B cell (primary cell): Measurements from ENCODE around the gene TMEM87B. TPM values are rescaled to one million over a fixed set of nuclear protein-coding genes. Genes with fewer than 3 reads are reported as not detected.

ENCODE experiments used
- ATAC-seq: fragments of 200-7000 bp; cut with Tn5 transposase; one replicate; pipeline ENCODE4 v1.10.0; 2021; ENCODE audit warnings: low read depth, mild to moderate bottlenecking, moderate number of reproducible peaks, moderate library complexity
- CTCF ChIA-PET: fragments of 350-600 bp; sonication (Branson Sonifier 250); formaldehyde crosslinking; loops from one replicate; lab custom pipeline; 2021; ENCODE audit warnings: antibody characterized with exemption, inconsistent platforms; lab: Charles Lee
- POLR2A ChIA-PET: fragments of 350-600 bp; sonication (Branson Sonifier 250); formaldehyde crosslinking; loops from one replicate; lab custom pipeline; 2021; ENCODE audit warnings: antibody characterized with exemption; lab: Charles Lee
- DNase-seq: peaks from one replicate; pipeline ENCODE4 v3.0.0; 2013
- H2AFZ ChIP-seq: 2 replicates; pipeline ENCODE4 v1.6.1; 2012; ENCODE audit warnings: mild to moderate bottlenecking, low read depth, low read length; ENCODE audit not compliant: insufficient read depth, poor library complexity, severe bottlenecking
- H3K27ac ChIP-seq, 2 donors: 1 replicate in 1 of 2; 2 replicates in 1 of 2; pipeline ENCODE4 v1.5.1; 2012 to 2013; ENCODE audit warnings: low read length in 2 of 2, mild to moderate bottlenecking in 2 of 2, moderate library complexity in 1 of 2
- H3K27me3 ChIP-seq, 4 experiments: fragments of 200-600 bp in 1 of 4; sonication (generic) in 1 of 4; replicated peaks in 1 of 4; 1 replicate in 2 of 4; 2 replicates in 2 of 4; pipeline versions ENCODE4 v1.6.1 to v1.7.0; 2013 to 2016; ENCODE audit warnings: low read length in 3 of 4, mild to moderate bottlenecking in 2 of 4, mixed read lengths in 1 of 4, moderate library complexity in 1 of 4; ENCODE audit not compliant: insufficient read depth in 4 of 4, control insufficient read depth in 3 of 4; ENCODE audit errors: control extremely low read depth in 1 of 4
- H3K36me3 ChIP-seq, 2 experiments: replicated peaks in 1 of 2; 1 replicate in 1 of 2; 2 replicates in 1 of 2; pipeline versions ENCODE4 v1.6.1 to v1.7.1; 2013; ENCODE audit warnings: low read length in 1 of 2; ENCODE audit not compliant: insufficient read depth in 2 of 2, control insufficient read depth in 1 of 2; ENCODE audit errors: control extremely low read depth in 1 of 2, extremely low read depth in 1 of 2
- H3K4me1 ChIP-seq, 2 donors: fragments of 200-600 bp in 1 of 2; sonication (generic) in 1 of 2; 1 replicate in 1 of 2; 2 replicates in 1 of 2; pipeline versions ENCODE4 v1.5.1 to v1.6.1; 2013 to 2017; ENCODE audit warnings: low read length in 2 of 2; ENCODE audit not compliant: control insufficient read depth in 2 of 2, insufficient read depth in 2 of 2
- H3K4me2 ChIP-seq: replicated peaks from 2 replicates; pipeline ENCODE3; 2012; ENCODE audit warnings: mild to moderate bottlenecking, low read depth, low read length; ENCODE audit not compliant: poor library complexity, severe bottlenecking
- H3K4me3 ChIP-seq, 5 experiments: fragments of 200-600 bp in 1 of 5; sonication (generic) in 1 of 5; 1 replicate in 3 of 5; 2 replicates in 2 of 5; pipeline versions ENCODE4 v1.5.1 to v1.7.0; 2011 to 2016; ENCODE audit warnings: low read length in 4 of 5, mild to moderate bottlenecking in 4 of 5, low read depth in 2 of 5, control low read depth in 1 of 5, moderate library complexity in 1 of 5; ENCODE audit not compliant: insufficient read depth in 1 of 5; ENCODE audit errors: control extremely low read depth in 1 of 5, extremely low read depth in 1 of 5
- H3K79me2 ChIP-seq: fragments of 200-600 bp; sonication (generic); one replicate; pipeline ENCODE4 v1.6.0; 2016; ENCODE audit warnings: low read length; ENCODE audit not compliant: control insufficient read depth, insufficient read depth
- H3K9ac ChIP-seq: fragments of 200-600 bp; sonication (generic); 2 replicates; pipeline ENCODE4 v1.6.1; 2017; ENCODE audit warnings: mild to moderate bottlenecking, low read length, moderate library complexity
- H3K9me3 ChIP-seq, 3 donors: one replicate each; pipeline versions ENCODE4 v1.6.1 to v1.7.1; 2013; ENCODE audit warnings: low read length in 2 of 3; ENCODE audit not compliant: control insufficient read depth in 2 of 3, insufficient read depth in 1 of 3; ENCODE audit errors: control extremely low read depth in 1 of 3
- H4K20me1 ChIP-seq: 2 replicates; pipeline ENCODE4 v1.6.0; 2012; ENCODE audit warnings: mild to moderate bottlenecking, low read length; ENCODE audit not compliant: insufficient read depth, control insufficient read depth, poor library complexity, severe bottlenecking
- H3K27ac Mint-ChIP-seq: one replicate; pipeline ENCODE4 v1.8.0; 2021; ENCODE audit warnings: mixed read lengths
- H3K27me3 Mint-ChIP-seq: one replicate; pipeline ENCODE4 v1.8.0; 2021; ENCODE audit warnings: mixed read lengths
- H3K4me1 Mint-ChIP-seq: one replicate; pipeline ENCODE4 v1.8.0; 2021; ENCODE audit warnings: mixed read lengths
- H3K4me3 Mint-ChIP-seq: one replicate; pipeline ENCODE4 v1.8.0; 2021; ENCODE audit warnings: mixed read lengths
- H3K9me3 Mint-ChIP-seq: one replicate; pipeline ENCODE4 v1.8.0; 2022; ENCODE audit warnings: mixed read lengths; ENCODE audit not compliant: insufficient read depth
- EZH2 ChIP-seq: IDR thresholded peaks from 2 replicates; pipeline ENCODE4 v1.6.1; 2012; ENCODE audit warnings: borderline replicate concordance, low read depth, mild to moderate bottlenecking, moderate library complexity, low read length; ENCODE audit not compliant: insufficient read depth, poor library complexity, severe bottlenecking
- WGBS: methylation state at CpG from one replicate; pipeline ENCODE4 v1.1.5; 2013; ENCODE audit warnings: missing lambda C conversion rate; ENCODE audit not compliant: insufficient coverage; 5-methylcytosine and 5-hydroxymethylcytosine counted together
- intact Hi-C: fragments of 100-400 bp; cut with micrococcal nuclease; formaldehyde crosslinking; loops from one replicate; pipeline ENCODE4 v1.10.0; 2022
- polyA plus RNA-seq: library from polyadenylated mRNA; depleted of rRNA; stranded (reverse); fragments of >200 nt; gene quantifications from 2 replicates; pipeline ENCODE4 v1.2.3, GENCODE V29; 2012
- total RNA-seq, 2 donors: library from RNA; stranded (reverse); fragments of 120-200 nt in 1 of 2; gene quantifications; 1 replicate in 1 of 2; 2 replicates in 1 of 2; pipeline versions ENCODE4 v1.2.3 to v1.2.4, GENCODE V29; 2013 to 2022
- TF ChIP-seq, protein P1 (sequence below): fragments of 200-600 bp; IDR thresholded peaks from one replicate; pipeline ENCODE4 v1.8.0; 2022; ENCODE audit warnings: antibody characterized with exemption, mild to moderate bottlenecking

TMEM87B gene
- total and polyA plus RNA-seq, 2 donors (not counting 1 experiment from before 2014, with no cell fraction given): 9.4 to 21.0 TPM

DNA sequence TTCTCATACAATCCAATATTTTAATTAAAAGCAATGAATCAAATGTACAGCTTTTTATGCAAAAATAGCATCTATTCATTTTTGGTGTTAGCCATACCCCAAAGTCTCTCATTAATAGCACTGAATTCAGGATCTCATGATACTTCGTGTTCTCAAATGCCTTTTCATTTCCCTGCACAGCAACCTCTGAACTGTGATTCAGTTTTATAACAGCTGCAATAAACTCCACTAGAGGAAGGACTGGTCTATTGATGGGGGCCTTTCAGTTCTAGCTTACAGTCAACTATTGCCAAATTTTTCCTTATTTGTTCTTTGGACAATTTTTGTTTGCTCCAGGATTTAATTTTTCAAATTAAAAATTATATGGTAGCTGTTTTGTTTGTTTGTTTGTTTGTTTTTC lies 4.8 kb upstream of the TMEM87B start:
- peaks cover 0 to 3% (median 0%) of the 10 kb centered on the region in 4 experiments for H3K27me3 ChIP-seq
- no CpG with 5 or more reads among the region's 1 CpG for WGBS
- Mint-ChIP-seq H3K4me3 (no peak overlapping the region), H3K27me3 (peaks cover 9% of the 10 kb centered on the region), H3K4me1 (peaks cover 10% of the 10 kb centered on the region), H3K27ac (no peak overlapping the region), H3K9me3 (peaks cover 3% of the 10 kb centered on the region)
- ATAC-seq (no peak), DNase-seq (no peak)
- H3K27ac ChIP-seq: no peak overlapping the region
- H3K4me1 ChIP-seq: peaks cover 7 to 9% of the 10 kb centered on the region in 2 donors
- H3K79me2 ChIP-seq: no peaks in the 10 kb centered on the region
- no peak overlapping the region for H3K4me3 ChIP-seq
- CTCF ChIA-PET: interaction anchor here (1.2 to 8.8 kb wide), 6 partner anchors 153 to 209 kb away, joined by 4 to 83 read pairs (median 8); partner anchors contain the start of gene ANAPC1
- H4K20me1 ChIP-seq: no peaks in the 10 kb centered on the region
- H2AFZ ChIP-seq: no peak overlapping the region
- POLR2A ChIA-PET: no interaction called here
- TF ChIP-seq, protein P1, sequence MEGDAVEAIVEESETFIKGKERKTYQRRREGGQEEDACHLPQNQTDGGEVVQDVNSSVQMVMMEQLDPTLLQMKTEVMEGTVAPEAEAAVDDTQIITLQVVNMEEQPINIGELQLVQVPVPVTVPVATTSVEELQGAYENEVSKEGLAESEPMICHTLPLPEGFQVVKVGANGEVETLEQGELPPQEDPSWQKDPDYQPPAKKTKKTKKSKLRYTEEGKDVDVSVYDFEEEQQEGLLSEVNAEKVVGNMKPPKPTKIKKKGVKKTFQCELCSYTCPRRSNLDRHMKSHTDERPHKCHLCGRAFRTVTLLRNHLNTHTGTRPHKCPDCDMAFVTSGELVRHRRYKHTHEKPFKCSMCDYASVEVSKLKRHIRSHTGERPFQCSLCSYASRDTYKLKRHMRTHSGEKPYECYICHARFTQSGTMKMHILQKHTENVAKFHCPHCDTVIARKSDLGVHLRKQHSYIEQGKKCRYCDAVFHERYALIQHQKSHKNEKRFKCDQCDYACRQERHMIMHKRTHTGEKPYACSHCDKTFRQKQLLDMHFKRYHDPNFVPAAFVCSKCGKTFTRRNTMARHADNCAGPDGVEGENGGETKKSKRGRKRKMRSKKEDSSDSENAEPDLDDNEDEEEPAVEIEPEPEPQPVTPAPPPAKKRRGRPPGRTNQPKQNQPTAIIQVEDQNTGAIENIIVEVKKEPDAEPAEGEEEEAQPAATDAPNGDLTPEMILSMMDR: no peak
- no peak for TF ChIP-seq EZH2
- no peaks in the 10 kb centered on the region for H3K36me3 ChIP-seq
- H3K4me2 ChIP-seq: no peak overlapping the region
- H3K9ac ChIP-seq: no peak overlapping the region
- intact Hi-C loops: loop anchor here (10.0 kb wide), 2 partner anchors 674 to 1124 kb away; partner anchors contain the start of genes NT5DC4 and PSD4
- no peaks in the 10 kb centered on the region for H3K9me3 ChIP-seq
